RWPE2 (cell line): ENCODE data around the gene TCAF1.

Experiments
- ATAC-seq: fragments of 200-7000 bp; cut with Tn5 transposase; 3 replicates; pipeline ENCODE4 v1.9.1; 2021; ENCODE audit warnings: low read depth
- DNase-seq: peaks from one replicate; pipeline ENCODE4 v3.0.0-alpha.2; 2020; ENCODE audit warnings: low spot score
- H3K27ac ChIP-seq: fragments of 450-650 bp; 2 replicates; pipeline ENCODE4 v1.5.1; 2017; ENCODE audit warnings: mild to moderate bottlenecking; ENCODE audit not compliant: poor library complexity, severe bottlenecking
- H3K27me3 ChIP-seq: fragments of 250-450 bp; sonication (Bioruptor Pico); 2 replicates; pipeline ENCODE4 v1.5.1; 2021; ENCODE audit warnings: mild to moderate bottlenecking, moderate library complexity; ENCODE audit not compliant: insufficient read depth, poor library complexity, severe bottlenecking
- H3K36me3 ChIP-seq: fragments of 250-450 bp; sonication (Bioruptor Pico); 2 replicates; pipeline ENCODE4 v1.5.1; 2020; ENCODE audit warnings: low read depth, mild to moderate bottlenecking, moderate library complexity
- H3K4me1 ChIP-seq: fragments of 250-450 bp; sonication (Bioruptor Pico); 2 replicates; pipeline ENCODE4 v1.5.1; 2021; ENCODE audit warnings: mild to moderate bottlenecking, moderate library complexity; ENCODE audit not compliant: insufficient read depth, poor library complexity, severe bottlenecking
- H3K4me3 ChIP-seq: fragments of 250-450 bp; sonication (Bioruptor Pico); 2 replicates; pipeline ENCODE4 v1.5.1; 2021; ENCODE audit warnings: mild to moderate bottlenecking, moderate library complexity; ENCODE audit not compliant: severe bottlenecking
- H3K9me3 ChIP-seq: fragments of 250-450 bp; sonication (Bioruptor Pico); 2 replicates; pipeline ENCODE4 v1.5.1; 2021; ENCODE audit warnings: mild to moderate bottlenecking, moderate library complexity; ENCODE audit not compliant: severe bottlenecking
- TF ChIP-seq, protein P1 (sequence below): fragments of 450-650 bp; IDR thresholded peaks from one replicate; pipeline ENCODE4 v1.5.1; 2017; ENCODE audit warnings: mild to moderate bottlenecking, moderate library complexity; ENCODE audit not compliant: poor library complexity, severe bottlenecking

Gene TCAF1

DNA sequence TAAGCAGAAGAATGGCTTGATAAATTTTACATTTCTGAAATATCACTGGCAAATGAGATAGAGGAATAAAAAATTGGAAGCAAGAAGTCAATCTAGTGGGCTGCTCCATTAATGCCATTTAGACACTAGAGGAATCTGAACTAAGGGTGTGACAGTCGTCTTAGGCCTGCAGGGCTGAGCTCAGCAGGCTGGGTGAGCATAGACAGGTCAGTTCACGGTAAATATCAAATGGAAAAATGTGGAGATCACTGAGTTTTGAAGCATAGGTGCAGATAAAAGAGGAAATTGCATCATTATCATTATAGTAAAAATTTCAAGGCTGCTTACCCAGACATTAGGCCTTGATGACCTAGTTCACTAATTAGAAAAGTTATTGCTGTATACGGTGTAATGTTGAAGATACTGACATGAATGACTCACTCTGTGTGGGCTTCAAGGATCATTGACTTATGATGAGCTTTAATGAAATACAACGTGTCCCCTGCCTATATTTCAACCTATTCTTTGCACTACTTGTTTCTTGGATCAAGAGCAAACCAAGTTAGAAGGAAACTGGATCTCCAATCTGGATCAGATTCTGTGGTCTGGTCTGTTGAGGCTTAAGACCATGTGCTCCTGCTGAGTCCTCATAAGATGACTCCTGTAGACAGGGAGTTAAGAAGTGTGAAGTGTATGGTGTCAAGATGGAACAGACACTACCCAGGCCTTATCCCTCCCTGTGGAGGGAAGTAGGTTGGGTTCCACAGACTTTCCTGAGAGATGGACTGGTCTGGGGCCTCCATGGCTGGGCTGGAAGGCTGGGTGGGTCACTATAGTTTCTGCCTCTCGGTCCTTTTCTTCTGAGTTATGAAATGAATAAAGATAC is 36.6 kb upstream of the TCAF1 start:
- no peak for ATAC-seq
- no peaks in the 10 kb centered on the region for H3K27me3 ChIP-seq
- no peak overlapping the region for H3K4me3 ChIP-seq
- no peaks in the 10 kb centered on the region for H3K4me1 ChIP-seq
- DNase-seq, result no peak
- no peak overlapping the region for H3K27ac ChIP-seq
- TF ChIP-seq, protein P1, sequence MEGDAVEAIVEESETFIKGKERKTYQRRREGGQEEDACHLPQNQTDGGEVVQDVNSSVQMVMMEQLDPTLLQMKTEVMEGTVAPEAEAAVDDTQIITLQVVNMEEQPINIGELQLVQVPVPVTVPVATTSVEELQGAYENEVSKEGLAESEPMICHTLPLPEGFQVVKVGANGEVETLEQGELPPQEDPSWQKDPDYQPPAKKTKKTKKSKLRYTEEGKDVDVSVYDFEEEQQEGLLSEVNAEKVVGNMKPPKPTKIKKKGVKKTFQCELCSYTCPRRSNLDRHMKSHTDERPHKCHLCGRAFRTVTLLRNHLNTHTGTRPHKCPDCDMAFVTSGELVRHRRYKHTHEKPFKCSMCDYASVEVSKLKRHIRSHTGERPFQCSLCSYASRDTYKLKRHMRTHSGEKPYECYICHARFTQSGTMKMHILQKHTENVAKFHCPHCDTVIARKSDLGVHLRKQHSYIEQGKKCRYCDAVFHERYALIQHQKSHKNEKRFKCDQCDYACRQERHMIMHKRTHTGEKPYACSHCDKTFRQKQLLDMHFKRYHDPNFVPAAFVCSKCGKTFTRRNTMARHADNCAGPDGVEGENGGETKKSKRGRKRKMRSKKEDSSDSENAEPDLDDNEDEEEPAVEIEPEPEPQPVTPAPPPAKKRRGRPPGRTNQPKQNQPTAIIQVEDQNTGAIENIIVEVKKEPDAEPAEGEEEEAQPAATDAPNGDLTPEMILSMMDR, result no peak
- no peaks in the 10 kb centered on the region for H3K9me3 ChIP-seq
- no peaks in the 10 kb centered on the region for H3K36me3 ChIP-seq

DNA sequence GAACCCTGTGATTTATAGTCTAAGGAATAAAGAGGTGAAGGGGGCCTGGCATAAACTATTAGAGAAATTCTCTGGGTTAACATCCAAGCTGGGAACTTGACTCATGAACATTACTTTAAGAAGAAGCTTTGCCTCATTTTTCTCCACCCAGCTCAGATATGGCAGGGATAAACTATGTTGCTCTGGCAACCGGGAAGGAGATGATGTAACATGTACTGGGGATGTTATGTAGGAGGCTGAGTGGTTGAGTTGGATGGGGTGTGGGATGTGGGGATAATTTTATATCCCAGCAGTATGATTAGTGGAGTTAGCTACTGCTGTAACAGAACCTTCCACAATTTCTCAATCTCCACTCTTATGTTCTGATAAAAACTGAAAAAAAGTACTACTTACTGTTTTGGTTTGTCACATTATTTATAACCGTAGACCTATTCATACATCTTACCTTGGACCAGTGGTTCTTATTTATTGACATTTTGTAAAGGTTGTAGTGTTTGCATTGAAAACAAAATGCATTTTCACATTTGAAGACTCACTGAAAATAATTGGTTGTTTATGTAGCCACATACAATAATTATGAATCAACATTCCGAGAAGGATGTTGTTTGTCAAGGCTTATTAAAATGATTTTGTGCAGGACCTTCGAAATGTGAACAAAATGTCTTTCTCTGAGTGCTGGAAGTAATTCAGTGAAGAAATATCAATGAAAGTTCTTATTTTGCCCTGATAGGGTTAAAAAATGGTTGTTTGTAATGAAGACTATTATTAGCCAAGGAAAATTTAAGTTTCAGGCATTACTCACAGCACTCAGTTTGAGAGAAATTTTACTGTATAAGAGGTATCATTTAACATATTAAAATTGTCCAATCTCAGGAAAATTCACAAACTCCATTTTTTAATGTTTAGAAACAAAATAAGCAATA is 34.4 kb upstream of the TCAF1 start:
- Histone ChIP-seq H3K27me3 (no peaks in the 10 kb centered on the region), H3K4me3 (no peak overlapping the region), H3K9me3 (no peaks in the 10 kb centered on the region), H3K27ac (no peak overlapping the region), H3K36me3 (no peaks in the 10 kb centered on the region), H3K4me1 (no peaks in the 10 kb centered on the region)
- TF ChIP-seq, protein P1, result no peak
- DNase-seq (no peak), ATAC-seq (no peak)

DNA sequence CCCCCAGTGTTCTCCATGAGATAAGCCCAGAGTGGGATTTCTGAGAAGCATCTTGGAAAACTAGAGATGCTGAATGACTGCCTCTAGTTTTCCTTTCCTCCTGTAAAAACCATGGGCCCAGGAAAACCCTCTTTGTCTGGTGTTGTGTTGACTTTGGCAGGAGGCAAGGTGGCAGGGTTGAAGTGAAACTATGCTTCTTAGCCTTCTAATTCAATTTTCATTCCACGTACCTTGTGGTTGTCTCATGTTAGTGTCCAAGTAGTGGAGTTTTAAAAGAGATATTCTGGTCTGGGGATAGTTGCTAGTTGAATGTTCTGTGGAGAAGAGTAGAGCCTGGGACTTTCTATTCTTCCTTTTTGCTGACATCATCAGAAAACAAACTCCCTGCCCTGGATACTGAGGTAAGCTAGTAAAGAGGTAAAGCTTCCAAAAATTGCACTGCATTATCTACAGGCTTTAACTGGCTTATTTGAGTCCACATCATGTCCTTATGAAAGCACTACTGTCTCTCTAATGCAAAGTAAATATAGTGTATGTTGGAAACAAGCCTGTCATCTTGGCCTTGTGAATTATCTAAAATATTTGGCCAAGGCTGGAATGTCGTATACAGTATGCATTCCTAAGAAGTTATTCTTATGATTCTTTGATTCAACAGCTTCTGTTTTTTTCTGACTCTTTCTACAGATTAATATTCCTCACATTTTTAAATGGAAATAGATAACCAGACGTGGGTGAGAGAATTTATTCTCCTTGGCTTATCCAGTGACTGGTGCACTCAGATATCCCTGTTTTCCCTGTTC is 32.8 kb upstream of the TCAF1 start, which contains the start of gene OR2F2:
Gene OR2F2, plus strand, starts transcription at position 708 of the 800 bp plus-strand sequence. Its CDS starts 0 bp downstream, at position 708.
- no peaks in the 10 kb centered on the region for H3K9me3 ChIP-seq
- H3K36me3 ChIP-seq, result no peaks in the 10 kb centered on the region
- H3K4me3 ChIP-seq, result no peak within 1 kb of the TSS
- no peak within 1 kb of the TSS for H3K27ac ChIP-seq
- H3K4me1 ChIP-seq, result no peaks in the 10 kb centered on the region
- TF ChIP-seq, protein P1, result no peak
- ATAC-seq, result no peak
- no peak for DNase-seq
- no peaks in the 10 kb centered on the region for H3K27me3 ChIP-seq

DNA sequence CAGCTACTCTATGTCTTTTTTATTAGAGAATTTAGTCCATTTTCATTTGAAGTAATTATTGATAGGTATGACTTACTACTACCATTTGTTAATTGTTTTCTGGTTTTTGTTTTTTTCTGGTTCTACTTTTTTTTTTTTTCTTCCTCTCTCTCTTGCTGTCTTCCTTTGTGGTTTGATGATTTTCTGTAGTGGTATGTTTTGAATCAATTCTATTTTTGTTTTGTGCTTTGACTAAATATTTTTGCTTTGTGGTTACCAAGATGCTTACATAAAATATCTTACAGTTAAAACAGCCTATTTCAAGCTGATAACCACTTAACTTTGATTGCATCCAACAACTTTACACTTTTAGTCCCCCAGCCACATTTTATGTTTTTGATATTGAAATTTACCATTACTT is 29.8 kb upstream of the TCAF1 start:
- TF ChIP-seq, protein P1, result no peak
- H3K27ac ChIP-seq, result no peak overlapping the region
- H3K27me3 ChIP-seq, result no peaks in the 10 kb centered on the region
- no peak for DNase-seq
- ATAC-seq, result no peak
- H3K4me3 ChIP-seq, result no peak overlapping the region
- no peaks in the 10 kb centered on the region for H3K9me3 ChIP-seq
- no peaks in the 10 kb centered on the region for H3K4me1 ChIP-seq
- H3K36me3 ChIP-seq, result no peaks in the 10 kb centered on the region
